Activated T-cell treated with anti-CD3 and anti-CD28 coated beads, Interleukin-2, amount 50 U/mL, for 72 hours (primary cell): Measurements from ENCODE around the gene FOXP1. TPM values are rescaled to one million over a fixed set of nuclear protein-coding genes. Genes with fewer than 3 reads are reported as not detected.

Experiments
- ATAC-seq, 2 donors: fragments of 150-1000 bp; cut with Tn5 transposase; replicated peaks in 1 of 2; 2 replicates each; pipeline ENCODE4 v1.10.0; 2021; ENCODE audit warnings: moderate library complexity in 2 of 2, mild to moderate bottlenecking in 1 of 2
- DNase-seq, 2 donors: peaks; one replicate each; pipeline ENCODE4 v3.0.0; 2021 to 2022; ENCODE audit warnings: mixed read lengths in 1 of 2
- H3K27ac Mint-ChIP-seq: one replicate; pipeline ENCODE4 v1.8.0; 2022; ENCODE audit warnings: mild to moderate bottlenecking, moderate library complexity, mixed read lengths
- H3K27me3 Mint-ChIP-seq: one replicate; pipeline ENCODE4 v1.8.0; 2022; ENCODE audit warnings: low read depth, mixed read lengths
- H3K36me3 Mint-ChIP-seq, 2 donors: one replicate each; pipeline ENCODE4 v1.8.0; 2022; ENCODE audit warnings: mixed read lengths in 2 of 2, mild to moderate bottlenecking in 1 of 2; ENCODE audit not compliant: insufficient read depth in 2 of 2
- H3K4me1 Mint-ChIP-seq: one replicate; pipeline ENCODE4 v1.8.0; 2022; ENCODE audit warnings: low read depth, mixed read lengths
- H3K4me3 Mint-ChIP-seq, 2 donors: one replicate each; pipeline ENCODE4 v1.8.0; 2022; ENCODE audit warnings: mild to moderate bottlenecking in 2 of 2, mixed read lengths in 2 of 2, moderate library complexity in 2 of 2
- H3K9me3 Mint-ChIP-seq, 2 donors: one replicate each; pipeline ENCODE4 v1.8.0; 2022; ENCODE audit warnings: mixed read lengths in 2 of 2
- total RNA-seq, 2 donors: library from RNA; stranded (reverse); gene quantifications; one replicate each; pipeline ENCODE4 v1.2.3, GENCODE V29; 2022

FOXP1 gene
- total RNA-seq, 2 donors from 2014 or later = 124 to 156 TPM

GRCh38 chr3:71037775-71038174, 545.8 kb downstream of the FOXP1 start:
- Mint-ChIP-seq H3K4me1 (peaks cover 88% of the 10 kb centered on the region), H3K27me3 (no peaks in the 10 kb centered on the region), H3K27ac (no peak overlapping the region), H3K9me3 (no peaks in the 10 kb centered on the region), H3K4me3 (no peak overlapping the region), H3K36me3 (peaks cover 14 to 45% of the 10 kb centered on the region in 2 donors)
- ATAC-seq (no peak), DNase-seq (no peak)

- ATAC-seq (no peak), DNase-seq (no peak)
- Mint-ChIP-seq H3K27ac (peak overlapping the region; percentile 95), H3K9me3 (no peaks in the 10 kb centered on the region), H3K27me3 (no peaks in the 10 kb centered on the region), H3K36me3 (peaks cover 16 to 42% of the 10 kb centered on the region in 2 donors), H3K4me3 (no peak overlapping the region), H3K4me1 (peaks cover 89% of the 10 kb centered on the region)
These were observed 547.6 kb downstream of the FOXP1 start for GRCh38 chr3:71035886-71036285.

DNA sequence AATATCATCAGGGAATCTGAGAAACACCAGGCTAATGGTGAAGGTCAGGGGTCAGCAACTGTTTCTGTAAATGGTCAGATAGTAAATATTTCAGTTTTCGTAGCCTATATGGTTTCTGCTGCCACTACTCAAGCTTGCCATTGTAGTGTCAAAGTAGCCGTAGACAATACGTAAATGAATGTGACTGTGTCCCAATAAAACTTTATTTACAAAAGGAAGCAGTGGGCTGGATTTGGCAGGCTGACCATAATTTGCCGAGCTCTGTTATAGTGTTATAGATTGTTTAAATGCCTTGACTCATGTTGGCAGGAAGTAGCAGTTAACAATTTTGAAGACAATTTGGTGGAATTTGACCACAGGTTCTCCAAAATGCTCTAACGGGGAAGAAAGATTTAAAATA, 548.2 kb downstream of the FOXP1 start:
- Mint-ChIP-seq H3K4me3 (peak overlapping the region in 1 of 2 donors; percentile 49), H3K9me3 (no peaks in the 10 kb centered on the region), H3K36me3 (peaks cover 19 to 42% of the 10 kb centered on the region in 2 donors), H3K27ac (peak overlapping the region; percentile 95), H3K4me1 (peaks cover 89% of the 10 kb centered on the region), H3K27me3 (no peaks in the 10 kb centered on the region)
- DNase-seq (no peak), ATAC-seq (no peak)

DNA sequence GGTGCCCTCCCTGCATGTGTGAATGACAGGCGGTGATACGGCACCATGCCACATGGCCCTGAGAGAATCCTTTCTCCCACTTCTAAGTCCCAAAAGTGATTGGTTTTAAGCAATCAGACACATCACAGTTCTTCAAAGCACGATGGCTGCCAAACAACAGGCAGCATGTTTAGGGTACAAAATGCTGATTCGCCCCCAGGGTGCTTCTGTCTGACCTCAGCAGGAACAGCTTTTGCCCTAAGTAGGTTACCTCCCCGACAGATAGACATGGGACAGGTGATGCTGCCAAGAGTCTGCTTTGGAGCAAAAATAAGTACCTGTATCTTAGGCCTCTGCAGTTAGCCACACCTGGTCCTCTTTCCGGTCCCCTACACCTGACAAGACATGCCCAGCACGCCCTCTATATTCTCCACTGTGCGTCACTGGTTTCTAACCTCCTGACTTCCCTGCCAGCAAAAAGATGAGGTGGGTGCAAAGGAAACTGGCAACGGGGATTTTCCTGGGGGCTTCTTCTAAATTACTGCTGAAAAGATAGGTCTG, 549.8 kb downstream of the FOXP1 start:
- no peak for ATAC-seq
- Mint-ChIP-seq H3K4me1 (peaks cover 88% of the 10 kb centered on the region), H3K9me3 (no peaks in the 10 kb centered on the region), H3K36me3 (peaks cover 19 to 34% of the 10 kb centered on the region in 2 donors), H3K27me3 (no peaks in the 10 kb centered on the region), H3K27ac (peak overlapping the region; percentile 34), H3K4me3 (no peak overlapping the region)
- no peak for DNase-seq

GRCh38 chr3:71031914-71032521, 551.5 kb downstream of the FOXP1 start:
- Mint-ChIP-seq H3K4me3 (peak overlapping the region; percentile 30 to 62), H3K27me3 (no peaks in the 10 kb centered on the region), H3K9me3 (no peaks in the 10 kb centered on the region), H3K36me3 (peaks cover 19 to 32% of the 10 kb centered on the region in 2 donors), H3K27ac (peak overlapping the region; percentile 75), H3K4me1 (peaks cover 91% of the 10 kb centered on the region)
- DNase-seq = no peak
- peak; percentile 52 to 63 for ATAC-seq

GRCh38 chr3:71031181-71031580, 552.3 kb downstream of the FOXP1 start:
- no peak for ATAC-seq
- Mint-ChIP-seq H3K27me3 (no peaks in the 10 kb centered on the region), H3K4me1 (peaks cover 94% of the 10 kb centered on the region), H3K9me3 (no peaks in the 10 kb centered on the region), H3K27ac (peak overlapping the region; percentile 75), H3K36me3 (peaks cover 23 to 32% of the 10 kb centered on the region in 2 donors), H3K4me3 (peak overlapping the region; percentile 30 to 62)
- DNase-seq = no peak

GRCh38 chr3:71030748-71031147, 552.8 kb downstream of the FOXP1 start:
- DNase-seq = no peak
- peaks cover 21 to 30% of the 10 kb centered on the region in 2 donors for H3K36me3 Mint-ChIP-seq
- peak overlapping the region; percentile 75 for H3K27ac Mint-ChIP-seq
- H3K27me3 Mint-ChIP-seq = no peaks in the 10 kb centered on the region
- ATAC-seq = peak; percentile 46 to 52
- H3K9me3 Mint-ChIP-seq = no peaks in the 10 kb centered on the region
- peak overlapping the region; percentile 1 to 30 for H3K4me3 Mint-ChIP-seq
- peaks cover 94% of the 10 kb centered on the region for H3K4me1 Mint-ChIP-seq

DNA sequence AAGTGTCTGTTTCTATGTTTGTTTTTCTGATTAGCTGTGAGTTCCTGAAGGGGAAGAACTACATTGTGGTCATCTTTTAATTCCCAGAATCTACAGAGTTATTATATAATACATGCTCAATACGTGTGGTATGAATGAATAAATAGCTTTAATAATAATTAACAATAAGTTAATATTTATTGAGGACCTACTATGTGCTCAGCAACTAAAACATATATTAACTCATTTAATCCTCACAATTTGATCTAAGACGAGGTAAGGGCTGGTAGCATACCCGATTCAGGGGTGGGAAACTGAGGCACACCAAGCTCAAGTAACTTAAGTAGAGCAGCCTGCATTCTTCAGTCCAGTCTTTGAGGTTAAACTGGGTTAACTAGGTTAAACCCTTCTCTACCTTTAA, 553.8 kb downstream of the FOXP1 start:
- DNase-seq (no peak), ATAC-seq (no peak)
- Mint-ChIP-seq H3K27ac (no peak overlapping the region), H3K4me3 (no peak overlapping the region), H3K4me1 (peaks cover 94% of the 10 kb centered on the region), H3K36me3 (peaks cover 18 to 29% of the 10 kb centered on the region in 2 donors), H3K9me3 (no peaks in the 10 kb centered on the region), H3K27me3 (no peaks in the 10 kb centered on the region)

GRCh38 chr3:71028802-71029201, 554.7 kb downstream of the FOXP1 start:
- no peak for ATAC-seq
- Mint-ChIP-seq H3K36me3 (peaks cover 20 to 30% of the 10 kb centered on the region in 2 donors), H3K9me3 (no peaks in the 10 kb centered on the region), H3K4me1 (peaks cover 94% of the 10 kb centered on the region), H3K27ac (peak overlapping the region; percentile 13), H3K27me3 (no peaks in the 10 kb centered on the region), H3K4me3 (no peak overlapping the region)
- DNase-seq = no peak

GRCh38 chr3:71028184-71028583, 555.3 kb downstream of the FOXP1 start:
- no peak for DNase-seq
- peaks cover 91% of the 10 kb centered on the region for H3K4me1 Mint-ChIP-seq

GRCh38 chr3:71026634-71027578, 556.6 kb downstream of the FOXP1 start:
- no peaks in the 10 kb centered on the region for H3K9me3 Mint-ChIP-seq
- H3K4me1 Mint-ChIP-seq = peaks cover 88% of the 10 kb centered on the region
- H3K36me3 Mint-ChIP-seq = peaks cover 17 to 40% of the 10 kb centered on the region in 2 donors
- ATAC-seq (no peak), DNase-seq (no peak)
- H3K27me3 Mint-ChIP-seq = no peaks in the 10 kb centered on the region
- H3K4me3 Mint-ChIP-seq = peak overlapping the region in 1 of 2 donors; percentile 7
- H3K27ac Mint-ChIP-seq = peak overlapping the region; percentile 90

More at GRCh38 chr3:71028184-71028583, 555.3 kb downstream of the FOXP1 start:
- H3K27ac Mint-ChIP-seq = no peak overlapping the region
- H3K9me3 Mint-ChIP-seq = no peaks in the 10 kb centered on the region
- H3K4me3 Mint-ChIP-seq = no peak overlapping the region
- no peaks in the 10 kb centered on the region for H3K27me3 Mint-ChIP-seq
- no peak for ATAC-seq
- H3K36me3 Mint-ChIP-seq = peaks cover 17 to 33% of the 10 kb centered on the region in 2 donors

DNA sequence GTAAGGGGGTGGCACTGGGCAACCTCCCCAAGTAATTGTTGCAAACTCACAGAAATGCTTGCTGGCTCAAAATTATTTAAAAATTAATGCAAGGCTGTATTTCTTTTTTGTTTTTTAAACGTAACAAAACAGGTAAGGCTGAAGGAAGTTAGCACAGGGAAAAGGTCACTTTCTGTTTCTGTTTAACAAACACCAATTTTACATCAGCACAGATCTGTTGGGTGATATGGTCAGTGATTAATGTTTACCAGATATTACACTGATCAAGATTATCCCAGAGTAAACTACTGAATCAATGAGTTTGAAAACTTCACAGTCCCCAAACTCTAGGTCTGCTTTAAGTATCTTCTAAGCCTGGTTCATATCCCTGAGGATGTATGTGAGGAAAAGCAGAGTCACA, 558.0 kb downstream of the FOXP1 start:
- Mint-ChIP-seq H3K4me1 (peaks cover 82% of the 10 kb centered on the region), H3K27me3 (no peaks in the 10 kb centered on the region), H3K9me3 (no peaks in the 10 kb centered on the region), H3K27ac (peak overlapping the region; percentile 90), H3K36me3 (peaks cover 10 to 38% of the 10 kb centered on the region in 2 donors), H3K4me3 (peak overlapping the region in 1 of 2 donors; percentile 56)
- ATAC-seq = peak in 1 of 2 donors; percentile 58
- no peak for DNase-seq

DNA sequence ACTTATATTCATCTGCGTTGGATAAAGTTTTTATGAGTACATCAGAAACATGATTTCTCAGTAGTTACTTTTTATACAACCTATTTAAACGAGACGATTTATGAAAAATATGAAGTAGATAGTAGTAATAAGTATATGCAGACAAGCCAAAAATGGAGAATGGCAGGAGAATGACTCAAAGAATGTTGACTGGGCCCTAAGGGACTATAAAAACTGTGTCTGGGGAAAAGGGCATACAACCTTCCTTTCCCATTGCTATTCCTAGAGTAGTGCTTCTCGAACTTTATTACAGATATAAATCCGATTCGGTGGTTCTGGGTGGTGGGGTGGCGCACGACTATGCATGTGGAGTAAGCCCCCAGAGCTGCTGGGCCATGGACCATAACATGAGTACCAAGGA, 558.5 kb downstream of the FOXP1 start:
- Mint-ChIP-seq H3K27me3 (no peaks in the 10 kb centered on the region), H3K36me3 (peaks cover 10 to 34% of the 10 kb centered on the region in 2 donors), H3K4me3 (peak overlapping the region in 1 of 2 donors; percentile 56), H3K4me1 (peaks cover 77% of the 10 kb centered on the region), H3K27ac (peak overlapping the region; percentile 90), H3K9me3 (no peaks in the 10 kb centered on the region)
- ATAC-seq (no peak), DNase-seq (no peak)
